ENCODE data around the gene KIF23.
"Not testable (repeated sequence)": the region's sequence is repeated elsewhere in the genome, so short reads cannot be mapped to it uniquely, and the experiment has no call there.

The KIF23 gene

GRCh38 chr15:69434679-69435078 is 20.5 kb downstream of the KIF23 start:
- no peak for DNase-seq (ENCODE audit: low read depth)

- DNase-seq (ENCODE audit: low read depth) = no peak
These were observed 21.8 kb downstream of the KIF23 start for GRCh38 chr15:69435985-69436384.

- no peak for DNase-seq (ENCODE audit: low read depth)
These were observed 22.8 kb downstream of the KIF23 start for GRCh38 chr15:69436951-69437350.

- no peak for DNase-seq (ENCODE audit: low read depth)
These were observed 25.5 kb downstream of the KIF23 start for GRCh38 chr15:69439623-69440022.

- no peak for DNase-seq (ENCODE audit: low read depth)
These were observed 29.0 kb downstream of the KIF23 start for GRCh38 chr15:69443032-69443611.

- no peak for DNase-seq (ENCODE audit: low read depth)
These were observed 30.5 kb downstream of the KIF23 start for GRCh38 chr15:69444686-69445085.

GRCh38 chr15:69446953-69447352 is 32.8 kb downstream of the KIF23 start:
- DNase-seq (ENCODE audit: low read depth) = no peak

GRCh38 chr15:69450221-69450620 is 36.1 kb downstream of the KIF23 start:
- not testable (repeated sequence) for DNase-seq (ENCODE audit: low read depth)

- DNase-seq (ENCODE audit: low read depth) = peak; percentile 25
These were observed 37.0 kb downstream of the KIF23 start for GRCh38 chr15:69450968-69451695.

- DNase-seq (ENCODE audit: low read depth) = peak; percentile 14
These were observed 38.0 kb downstream of the KIF23 start for GRCh38 chr15:69451951-69452691.

GRCh38 chr15:69452692-69453521 is 38.8 kb downstream of the KIF23 start, which contains the start of gene RPLP1:
Gene RPLP1, plus strand, starts transcription at chr15:69452818. Its CDS starts 131 bp downstream, at chr15:69452949.
- DNase-seq (ENCODE audit: low read depth) = peak; percentile 91

- DNase-seq (ENCODE audit: low read depth) = no peak
These were observed 40.8 kb downstream of the KIF23 start for GRCh38 chr15:69454953-69455352.

- no peak for DNase-seq (ENCODE audit: low read depth)
These were observed 42.3 kb downstream of the KIF23 start for GRCh38 chr15:69456208-69457166.

- DNase-seq (ENCODE audit: low read depth) = no peak
These were observed 43.4 kb downstream of the KIF23 start for GRCh38 chr15:69457304-69458280.

GRCh38 chr15:69459066-69459465 is 44.9 kb downstream of the KIF23 start:
- DNase-seq (ENCODE audit: low read depth) = no peak

- DNase-seq (ENCODE audit: low read depth) = no peak
These were observed 46.3 kb downstream of the KIF23 start for GRCh38 chr15:69460481-69460880.

- DNase-seq (ENCODE audit: low read depth) = no peak
These were observed 47.9 kb downstream of the KIF23 start for GRCh38 chr15:69462030-69462492.

GRCh38 chr15:69462493-69463181 is 48.5 kb downstream of the KIF23 start:
- peak; percentile 97 for DNase-seq (ENCODE audit: low read depth)

GRCh38 chr15:69463182-69463756 is 49.1 kb downstream of the KIF23 start:
- no peak for DNase-seq (ENCODE audit: low read depth)

Data from stromal cell of bone marrow (primary cell).